SK-N-SH treated with all-trans-retinoic acid at 6 μM for 48 hours (cell line): ENCODE data around the gene RBM47.

ENCODE experiments used
- CREB5 ChIP-seq: fragments of 250-450 bp; sonication (Bioruptor Pico); IDR thresholded peaks from 2 replicates; pipeline ENCODE4 v1.5.1; 2020; ENCODE audit warnings: low read depth, mild to moderate bottlenecking, moderate library complexity
- TF ChIP-seq, protein P1 (sequence below): fragments of 250-450 bp; sonication (Bioruptor Pico); IDR thresholded peaks from 2 replicates; pipeline ENCODE4 v1.8.0; 2020; ENCODE audit warnings: mild to moderate bottlenecking, moderate library complexity, borderline replicate concordance
- TF ChIP-seq, protein P2 (sequence below): fragments of 250-450 bp; sonication (Bioruptor Pico); IDR thresholded peaks from 2 replicates; pipeline ENCODE4 v1.5.0; 2020; ENCODE audit warnings: mild to moderate bottlenecking, moderate library complexity

DNA sequence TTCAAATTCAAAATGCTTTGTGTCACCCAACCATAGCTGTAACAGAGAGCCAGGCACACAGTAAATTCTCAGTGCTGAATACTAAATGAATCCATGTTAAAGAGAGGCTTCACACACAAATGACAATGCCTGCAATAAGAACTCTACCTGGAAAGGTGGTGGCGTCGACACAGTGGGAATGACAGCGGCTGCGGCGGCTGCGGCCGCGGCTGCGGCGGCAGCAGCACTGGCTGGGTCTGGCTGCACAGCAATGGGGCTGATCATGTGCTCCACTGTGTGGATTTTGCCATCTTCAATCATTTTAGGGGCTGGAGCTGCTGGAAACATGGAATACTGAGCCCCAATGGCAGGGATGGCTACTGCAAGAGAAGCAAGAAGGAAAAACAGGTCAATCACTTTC is 197.2 kb downstream of the RBM47 start:
- TF ChIP-seq, protein P1, sequence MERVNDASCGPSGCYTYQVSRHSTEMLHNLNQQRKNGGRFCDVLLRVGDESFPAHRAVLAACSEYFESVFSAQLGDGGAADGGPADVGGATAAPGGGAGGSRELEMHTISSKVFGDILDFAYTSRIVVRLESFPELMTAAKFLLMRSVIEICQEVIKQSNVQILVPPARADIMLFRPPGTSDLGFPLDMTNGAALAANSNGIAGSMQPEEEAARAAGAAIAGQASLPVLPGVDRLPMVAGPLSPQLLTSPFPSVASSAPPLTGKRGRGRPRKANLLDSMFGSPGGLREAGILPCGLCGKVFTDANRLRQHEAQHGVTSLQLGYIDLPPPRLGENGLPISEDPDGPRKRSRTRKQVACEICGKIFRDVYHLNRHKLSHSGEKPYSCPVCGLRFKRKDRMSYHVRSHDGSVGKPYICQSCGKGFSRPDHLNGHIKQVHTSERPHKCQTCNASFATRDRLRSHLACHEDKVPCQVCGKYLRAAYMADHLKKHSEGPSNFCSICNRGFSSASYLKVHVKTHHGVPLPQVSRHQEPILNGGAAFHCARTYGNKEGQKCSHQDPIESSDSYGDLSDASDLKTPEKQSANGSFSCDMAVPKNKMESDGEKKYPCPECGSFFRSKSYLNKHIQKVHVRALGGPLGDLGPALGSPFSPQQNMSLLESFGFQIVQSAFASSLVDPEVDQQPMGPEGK = no peak
- TF ChIP-seq, protein P2, sequence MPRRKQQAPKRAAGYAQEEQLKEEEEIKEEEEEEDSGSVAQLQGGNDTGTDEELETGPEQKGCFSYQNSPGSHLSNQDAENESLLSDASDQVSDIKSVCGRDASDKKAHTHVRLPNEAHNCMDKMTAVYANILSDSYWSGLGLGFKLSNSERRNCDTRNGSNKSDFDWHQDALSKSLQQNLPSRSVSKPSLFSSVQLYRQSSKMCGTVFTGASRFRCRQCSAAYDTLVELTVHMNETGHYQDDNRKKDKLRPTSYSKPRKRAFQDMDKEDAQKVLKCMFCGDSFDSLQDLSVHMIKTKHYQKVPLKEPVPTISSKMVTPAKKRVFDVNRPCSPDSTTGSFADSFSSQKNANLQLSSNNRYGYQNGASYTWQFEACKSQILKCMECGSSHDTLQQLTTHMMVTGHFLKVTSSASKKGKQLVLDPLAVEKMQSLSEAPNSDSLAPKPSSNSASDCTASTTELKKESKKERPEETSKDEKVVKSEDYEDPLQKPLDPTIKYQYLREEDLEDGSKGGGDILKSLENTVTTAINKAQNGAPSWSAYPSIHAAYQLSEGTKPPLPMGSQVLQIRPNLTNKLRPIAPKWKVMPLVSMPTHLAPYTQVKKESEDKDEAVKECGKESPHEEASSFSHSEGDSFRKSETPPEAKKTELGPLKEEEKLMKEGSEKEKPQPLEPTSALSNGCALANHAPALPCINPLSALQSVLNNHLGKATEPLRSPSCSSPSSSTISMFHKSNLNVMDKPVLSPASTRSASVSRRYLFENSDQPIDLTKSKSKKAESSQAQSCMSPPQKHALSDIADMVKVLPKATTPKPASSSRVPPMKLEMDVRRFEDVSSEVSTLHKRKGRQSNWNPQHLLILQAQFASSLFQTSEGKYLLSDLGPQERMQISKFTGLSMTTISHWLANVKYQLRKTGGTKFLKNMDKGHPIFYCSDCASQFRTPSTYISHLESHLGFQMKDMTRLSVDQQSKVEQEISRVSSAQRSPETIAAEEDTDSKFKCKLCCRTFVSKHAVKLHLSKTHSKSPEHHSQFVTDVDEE (CRISPR knock-in tag) = no peak
- TF ChIP-seq CREB5 (CRISPR knock-in tag) = no peak
